ENCODE results near the gene SCARB1.

The SCARB1 gene

DNA sequence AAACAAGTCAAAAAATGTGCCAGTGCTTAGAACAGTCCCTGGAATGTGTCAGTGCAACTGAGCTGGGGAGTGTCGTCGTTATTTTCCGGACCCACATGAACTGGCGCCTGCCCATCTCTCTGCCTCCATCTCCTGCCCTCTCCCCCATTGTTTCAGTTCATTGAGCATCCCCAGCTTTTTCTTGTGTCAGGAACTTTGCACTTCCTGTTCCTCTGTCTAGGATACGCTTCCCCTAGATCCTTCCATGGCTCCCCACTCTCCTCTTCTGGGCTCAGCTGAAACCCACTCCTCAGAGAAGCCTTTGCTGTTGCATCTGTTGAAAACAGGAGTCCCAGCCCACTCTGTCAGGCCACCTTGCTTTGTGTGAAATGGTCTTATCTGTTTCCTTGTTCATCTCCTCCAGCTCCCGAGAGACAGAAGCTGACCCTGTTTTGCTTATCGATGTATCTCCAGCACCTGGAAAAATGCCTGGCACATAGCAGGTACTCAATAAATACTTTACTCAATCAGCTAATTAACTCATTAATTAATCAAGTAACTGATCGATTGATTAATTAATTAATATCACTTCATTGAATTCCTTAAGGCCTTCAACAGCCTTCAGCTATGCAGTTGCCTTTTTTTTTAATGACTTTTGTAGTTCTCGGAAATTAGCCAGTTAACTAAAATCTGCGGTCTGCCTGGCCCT is 2.7 kb upstream of the SCARB1 start:
- no peak overlapping the region for H3K27ac ChIP-seq
- no peak for DNase-seq (ENCODE audit: low read depth, low spot score)

DNA sequence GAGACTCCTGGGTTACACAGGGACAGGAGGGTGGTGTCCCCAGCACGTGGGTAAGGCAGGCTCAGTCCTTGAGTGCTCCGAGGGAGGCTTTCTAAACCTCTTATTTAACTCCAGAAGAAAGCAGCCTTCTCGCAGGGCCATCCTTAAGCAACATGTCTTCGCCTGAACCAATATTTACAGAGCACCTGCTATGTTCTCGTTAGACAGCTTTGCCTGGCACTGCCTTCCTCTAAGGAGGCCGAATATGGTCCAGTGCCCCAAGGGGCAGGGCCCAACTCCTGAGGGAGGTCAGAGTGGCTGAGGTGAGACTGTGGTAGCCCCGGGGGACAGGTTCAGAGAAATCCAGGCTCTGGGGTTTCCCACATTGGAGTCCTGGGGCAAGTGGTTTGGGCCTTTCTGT is 2.1 kb upstream of the SCARB1 start:
- H3K27ac ChIP-seq: no peak overlapping the region
- no peak for DNase-seq (ENCODE audit: low read depth, low spot score)

DNA sequence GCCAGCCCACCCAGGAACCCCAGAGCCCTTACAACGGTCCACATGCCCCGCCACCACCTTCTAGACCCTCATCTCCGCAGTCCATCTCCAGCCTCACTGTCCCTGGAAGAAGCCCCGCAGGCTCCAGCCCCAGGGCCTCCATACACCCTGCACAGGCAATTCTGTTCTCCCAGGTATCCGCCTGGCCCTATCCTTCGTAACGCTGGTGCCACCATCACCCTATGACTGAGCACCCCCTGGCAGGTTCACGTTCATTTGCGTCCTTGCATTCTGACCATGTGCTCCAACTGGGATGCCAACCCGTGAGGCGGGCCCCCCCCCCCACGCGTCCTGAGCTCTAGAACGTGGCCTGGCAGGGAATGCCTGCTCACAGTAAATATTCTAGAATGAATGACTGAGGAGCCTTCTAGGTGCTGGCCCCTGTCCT is 675 bp upstream of the SCARB1 start:
- DNase-seq (ENCODE audit: low read depth, low spot score): no peak
- H3K27ac ChIP-seq: no peak overlapping the region

DNA sequence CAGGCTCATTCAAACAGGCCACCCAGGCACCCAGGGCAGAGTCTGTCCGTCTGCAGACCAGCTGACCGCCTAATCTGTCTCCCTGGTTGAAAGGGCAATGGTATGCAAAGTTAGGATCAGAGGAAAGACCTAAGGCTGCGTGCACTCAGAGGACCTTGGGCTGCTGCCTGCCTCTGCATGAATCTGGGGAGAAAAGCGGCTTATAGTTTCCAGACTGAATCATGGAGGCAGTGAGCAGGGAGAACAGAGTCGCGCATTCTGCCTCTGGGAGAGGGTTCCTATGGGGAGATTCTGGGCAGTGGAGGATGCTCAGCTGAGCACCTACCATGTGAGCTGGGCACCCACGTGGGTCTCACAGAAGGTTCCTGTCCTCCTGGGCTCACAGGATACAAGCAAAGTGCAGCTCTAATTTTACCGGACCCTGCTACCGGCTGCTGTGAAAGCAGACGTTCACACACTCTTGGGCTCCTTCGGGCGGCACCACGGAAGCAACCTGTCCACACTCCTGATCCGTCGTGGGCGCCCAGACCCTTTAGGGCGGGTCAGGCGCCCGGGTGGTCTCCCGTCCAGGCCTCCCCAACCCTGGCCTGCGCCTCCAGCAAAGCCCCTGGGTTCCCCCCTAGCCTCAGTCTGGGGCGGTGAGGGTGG is 772 bp downstream of the SCARB1 start:
- no peak overlapping the region for H3K27ac ChIP-seq
- no peak for DNase-seq (ENCODE audit: low read depth, low spot score)

DNA sequence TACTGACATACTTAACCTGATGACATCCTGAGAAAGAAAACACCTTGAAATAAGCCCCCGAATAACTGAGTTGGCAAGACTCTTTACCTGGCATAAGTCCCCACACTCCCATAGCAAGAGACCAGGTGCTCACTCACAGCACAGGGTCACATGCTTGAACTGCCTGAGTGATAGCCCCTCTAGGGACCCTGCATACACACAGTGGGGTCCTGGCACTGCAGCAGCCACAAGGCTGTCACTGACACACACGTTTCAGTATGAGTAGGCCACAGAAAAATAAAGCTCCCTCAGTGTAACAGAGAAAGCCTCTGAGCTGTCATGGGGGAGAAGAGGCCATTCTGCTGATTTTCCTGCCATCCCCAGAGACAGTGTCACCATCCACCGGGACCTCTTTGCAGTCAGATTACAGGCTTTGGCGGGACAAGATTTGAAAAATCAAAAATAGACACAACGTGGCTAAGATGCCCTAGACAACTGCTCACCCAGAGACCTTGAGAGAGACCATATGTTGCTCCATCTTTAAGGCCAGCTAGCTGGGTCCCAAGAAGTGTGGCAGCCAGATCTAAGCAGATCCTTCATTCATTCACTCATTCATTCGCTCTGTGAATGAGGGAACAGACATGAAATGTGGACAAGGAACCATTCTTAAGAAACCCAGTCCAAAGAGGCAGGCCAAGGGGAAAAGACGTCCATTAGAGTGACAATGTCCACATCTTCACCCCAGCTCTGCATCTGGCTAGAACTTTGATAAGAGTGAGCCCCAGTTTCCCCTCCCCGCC is 1.6 kb downstream of the SCARB1 start:
- no peak overlapping the region for H3K27ac ChIP-seq
- no peak for DNase-seq (ENCODE audit: low read depth, low spot score)

DNA sequence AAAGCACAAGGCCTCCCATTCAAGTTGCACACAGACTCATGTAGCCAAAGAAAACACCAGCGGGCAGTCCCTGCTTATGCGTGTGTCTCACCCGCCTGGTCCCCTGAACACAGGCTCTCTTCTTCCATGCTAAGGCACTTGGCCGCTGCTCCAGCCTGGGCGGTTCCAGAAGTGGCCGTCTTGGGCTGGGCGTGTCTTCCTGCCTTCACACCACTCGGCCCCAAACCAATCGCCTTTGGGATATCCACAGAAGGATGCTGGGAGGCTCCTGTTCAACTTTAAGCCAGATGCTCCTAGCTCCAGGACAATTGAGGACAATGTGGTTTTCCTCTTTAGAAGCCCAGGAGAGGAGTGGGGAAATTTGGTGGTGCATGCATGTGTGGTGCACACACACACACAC is 2.2 kb downstream of the SCARB1 start:
- H3K27ac ChIP-seq: no peak overlapping the region
- no peak for DNase-seq (ENCODE audit: low read depth, low spot score)

DNA sequence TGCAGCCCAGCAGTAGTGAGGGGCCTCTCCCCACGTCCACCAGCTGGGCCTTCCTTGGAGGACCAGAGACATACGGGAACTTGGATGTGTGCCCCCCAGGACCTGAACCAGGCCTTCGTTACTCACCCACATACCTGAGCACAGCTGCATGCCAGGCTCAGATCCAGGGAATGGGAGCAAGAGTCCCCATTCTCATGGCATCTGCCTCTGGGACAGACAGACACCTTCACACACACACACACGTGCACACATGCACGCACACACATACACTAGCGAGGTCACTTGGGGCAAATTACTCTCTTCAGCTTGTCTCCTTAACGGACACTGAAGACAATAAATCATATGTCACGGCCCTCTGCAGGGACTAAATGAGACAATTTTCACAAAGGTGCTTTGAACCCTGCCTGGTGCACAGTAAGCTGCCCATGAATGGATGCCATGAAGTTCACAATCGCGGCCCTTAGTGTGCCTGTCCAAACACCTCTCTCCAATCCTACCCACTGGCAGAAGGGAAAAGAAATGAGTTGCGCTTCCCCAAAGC is 5.7 kb downstream of the SCARB1 start:
- H3K27ac ChIP-seq: no peak overlapping the region
- DNase-seq (ENCODE audit: low read depth, low spot score): no peak

DNA sequence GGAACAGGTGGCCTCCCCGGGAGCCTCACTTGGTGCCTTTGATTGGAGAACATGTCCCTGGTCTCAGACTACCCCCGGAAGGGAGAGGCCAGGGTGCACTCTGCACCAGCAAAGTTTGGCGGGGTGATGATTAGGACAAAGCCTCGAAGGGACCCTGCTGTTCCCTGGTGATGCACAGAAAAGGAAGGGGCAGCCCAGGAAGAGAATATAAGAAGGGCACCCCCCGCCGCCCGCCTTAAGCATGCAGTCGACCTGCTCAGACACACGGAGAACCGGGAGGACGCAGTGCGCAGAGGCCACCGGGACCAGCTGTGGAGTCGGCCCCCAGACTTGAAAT is 6.9 kb downstream of the SCARB1 start:
- H3K27ac ChIP-seq: no peak overlapping the region
- no peak for DNase-seq (ENCODE audit: low read depth, low spot score)

DNA sequence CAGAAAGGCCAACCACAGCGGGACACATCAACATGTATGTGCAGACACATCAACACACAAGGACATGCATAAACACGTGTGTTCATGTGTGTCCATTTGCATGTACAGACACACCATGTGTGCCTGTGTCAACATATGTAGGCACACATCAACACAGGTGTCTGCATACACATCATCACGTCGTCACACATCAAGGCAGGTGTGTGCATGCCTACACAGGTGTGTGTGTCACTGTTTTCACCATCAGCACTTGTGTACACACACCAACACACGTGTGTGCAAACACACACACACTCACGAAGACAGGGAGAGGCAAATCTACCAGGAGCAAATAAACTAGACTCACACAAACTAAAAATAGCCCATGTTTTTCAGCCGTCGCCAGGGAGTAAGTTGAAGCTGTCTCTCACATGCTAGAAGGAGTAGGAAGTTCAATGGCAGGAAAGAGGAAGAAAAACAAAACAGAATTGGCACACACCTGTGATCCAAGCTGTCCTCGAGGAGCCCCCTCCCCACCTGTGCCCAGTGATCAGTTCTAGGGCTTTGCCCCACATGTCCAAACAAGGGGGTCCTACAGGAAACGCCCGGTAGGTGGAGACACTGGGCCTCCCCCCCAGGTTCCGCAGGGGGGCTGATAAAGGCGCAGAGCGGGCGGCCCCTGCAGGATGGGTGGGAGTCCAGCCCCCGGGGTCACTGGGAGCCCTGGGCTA is 7.4 kb downstream of the SCARB1 start:
- no peak for DNase-seq (ENCODE audit: low read depth, low spot score)
- no peak overlapping the region for H3K27ac ChIP-seq

DNA sequence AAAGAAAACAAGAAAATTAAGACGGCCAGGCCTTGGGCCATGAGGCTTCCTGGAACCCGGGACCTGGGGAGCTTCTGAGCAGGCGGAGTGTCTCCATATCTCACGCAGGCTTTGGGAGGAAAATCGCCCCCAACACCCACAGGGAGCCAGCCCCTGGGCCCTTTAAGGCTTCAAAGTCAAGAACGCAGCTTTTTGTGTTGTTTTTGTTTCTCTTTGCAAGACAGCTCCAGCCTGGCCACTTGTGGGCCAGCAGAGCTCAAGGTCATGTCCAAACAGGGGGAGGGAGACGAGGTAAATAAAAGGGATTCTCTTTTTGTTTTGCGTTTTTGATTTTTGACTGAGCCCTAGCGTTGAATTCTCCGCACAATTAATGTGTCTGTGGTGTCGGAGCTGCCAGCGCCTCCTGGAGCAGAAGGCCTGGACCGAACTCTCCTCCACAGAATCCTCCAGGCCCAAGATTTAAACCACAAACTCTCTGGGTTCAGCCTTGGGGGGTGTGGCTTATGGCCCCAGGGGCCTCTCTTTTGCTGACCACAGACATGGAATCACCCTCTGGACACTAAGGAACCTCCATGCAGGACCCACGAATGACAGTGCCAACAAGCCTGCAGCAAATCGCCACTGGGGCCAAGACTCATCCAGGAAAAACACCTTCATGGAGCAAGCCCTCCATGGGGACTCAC is 8.2 kb downstream of the SCARB1 start:
- H3K27ac ChIP-seq: no peak overlapping the region

DNA sequence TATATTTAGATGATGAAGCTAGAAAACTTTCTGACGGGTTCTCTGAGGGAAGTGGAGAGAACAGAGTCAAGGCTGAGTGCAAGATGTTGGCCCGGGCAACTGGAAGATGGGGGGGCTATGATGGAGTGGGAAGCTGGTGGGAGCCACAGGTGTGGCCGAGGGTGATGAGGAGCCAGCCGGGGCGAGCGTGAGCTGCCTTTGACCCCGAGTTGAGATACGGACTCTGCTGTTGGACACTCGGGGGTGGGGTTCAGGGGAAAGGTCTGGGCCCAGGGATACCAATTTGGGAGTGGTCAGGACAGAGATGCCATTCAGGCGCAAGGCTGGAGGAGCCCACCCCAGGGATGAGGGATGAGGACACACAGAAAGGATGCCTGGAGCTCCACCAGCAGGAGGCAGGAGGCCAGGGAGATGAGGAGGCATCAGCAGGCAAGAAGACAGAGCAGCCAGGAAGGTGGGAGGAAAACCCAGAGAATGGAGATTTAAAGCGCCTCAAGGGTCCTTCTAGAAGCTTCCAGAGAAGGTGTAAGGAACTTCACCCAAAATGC is 9.0 kb downstream of the SCARB1 start:
- H3K27ac ChIP-seq: no peak overlapping the region
- no peak for DNase-seq (ENCODE audit: low read depth, low spot score)

More for the DNA sequence above, 8.2 kb downstream of the SCARB1 start:
- DNase-seq (ENCODE audit: low read depth, low spot score): no peak

DNA sequence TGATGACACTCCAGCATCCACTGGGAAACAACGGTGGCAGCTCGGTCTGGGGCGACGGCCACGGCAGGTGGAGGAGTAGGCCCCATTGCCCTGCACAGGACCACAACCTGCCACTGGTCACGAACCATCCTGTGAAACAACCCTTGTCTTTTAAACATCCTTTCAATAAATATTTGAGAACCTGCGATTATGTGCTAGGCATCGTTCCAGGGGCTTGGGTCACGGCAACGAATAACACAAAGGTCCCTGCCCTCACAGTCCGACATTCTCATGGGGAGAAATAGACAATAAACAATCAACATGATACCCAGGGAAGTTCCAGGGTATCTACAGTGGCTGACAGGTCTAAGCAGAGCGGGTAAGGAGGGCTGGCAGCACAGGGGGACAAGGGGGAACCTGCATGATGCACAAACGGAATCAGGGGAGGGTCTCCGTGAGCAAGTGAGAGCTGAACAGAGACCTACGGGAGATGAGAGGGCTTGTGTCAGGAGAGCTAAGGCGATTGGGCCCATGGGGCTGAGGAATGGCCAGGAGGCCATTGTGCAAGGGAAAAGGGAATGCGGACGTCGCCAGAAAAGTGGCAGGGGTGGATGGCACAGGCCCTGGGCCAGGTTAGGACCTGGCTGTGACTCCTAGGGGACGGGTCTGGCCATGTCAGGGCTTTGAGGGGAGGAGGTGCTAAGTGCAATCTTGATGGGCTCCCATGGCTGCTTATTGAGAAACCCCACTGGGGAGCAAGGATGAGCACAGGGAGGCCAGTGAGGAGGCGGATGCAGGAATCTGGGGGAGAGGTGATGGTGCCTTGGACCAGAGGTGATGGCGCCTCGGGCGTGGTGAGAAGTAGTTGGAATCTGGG is 9.7 kb downstream of the SCARB1 start:
- no peak overlapping the region for H3K27ac ChIP-seq

DNA sequence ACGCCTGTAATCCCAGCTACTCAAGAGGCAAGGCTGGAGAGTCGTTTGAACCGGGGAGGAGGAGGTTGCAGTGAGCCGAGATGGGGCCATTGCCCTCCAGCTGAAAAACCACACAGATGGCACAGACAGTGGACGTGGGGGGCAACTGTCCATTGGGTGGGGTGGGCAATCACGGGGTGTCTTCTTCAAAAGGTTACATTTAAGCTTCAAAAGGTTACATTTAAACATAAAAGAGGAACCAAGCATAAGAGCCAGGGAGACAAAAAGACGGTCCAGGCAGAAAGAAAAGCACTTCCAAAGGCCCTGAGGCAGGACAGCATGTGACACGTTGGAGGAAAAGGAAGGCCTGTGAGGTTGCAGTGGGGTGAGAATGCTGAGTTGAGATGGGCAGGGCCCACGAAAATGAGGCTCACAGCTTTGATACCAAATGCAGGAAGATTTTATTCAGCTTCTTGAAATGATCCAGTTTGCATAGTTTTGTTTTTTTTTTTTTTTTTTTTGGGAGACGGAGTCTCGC is 10.7 kb downstream of the SCARB1 start:
- no peak for DNase-seq (ENCODE audit: low read depth, low spot score)
- no peak overlapping the region for H3K27ac ChIP-seq

More for the DNA sequence above, 9.7 kb downstream of the SCARB1 start:
- DNase-seq (ENCODE audit: low read depth, low spot score): no peak

DNA sequence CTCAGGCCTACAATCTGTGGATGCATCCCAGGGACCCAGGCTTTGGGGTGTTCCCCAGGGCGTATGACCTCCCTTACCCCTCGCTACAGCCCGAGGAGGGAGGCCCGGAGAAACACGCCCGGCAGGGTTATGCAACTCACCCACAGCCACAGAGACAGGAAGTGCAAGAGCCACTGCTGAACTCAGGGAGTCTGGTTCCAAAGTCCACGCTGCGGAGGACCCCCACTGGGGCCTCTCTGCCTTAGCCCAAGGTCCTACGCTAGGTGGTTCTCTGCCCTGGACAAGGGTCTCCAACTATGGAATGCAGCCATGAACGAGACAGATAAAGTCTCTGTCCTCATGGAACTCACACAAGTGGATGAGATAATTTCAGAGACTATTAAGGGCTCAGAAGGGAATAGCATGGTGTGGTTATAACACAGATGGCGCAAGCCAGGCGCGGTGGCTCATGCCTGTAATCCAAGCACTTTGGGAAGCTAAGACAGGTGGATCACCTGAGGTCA is 11.3 kb downstream of the SCARB1 start:
- DNase-seq (ENCODE audit: low read depth, low spot score): no peak
- H3K27ac ChIP-seq: no peak overlapping the region

DNA sequence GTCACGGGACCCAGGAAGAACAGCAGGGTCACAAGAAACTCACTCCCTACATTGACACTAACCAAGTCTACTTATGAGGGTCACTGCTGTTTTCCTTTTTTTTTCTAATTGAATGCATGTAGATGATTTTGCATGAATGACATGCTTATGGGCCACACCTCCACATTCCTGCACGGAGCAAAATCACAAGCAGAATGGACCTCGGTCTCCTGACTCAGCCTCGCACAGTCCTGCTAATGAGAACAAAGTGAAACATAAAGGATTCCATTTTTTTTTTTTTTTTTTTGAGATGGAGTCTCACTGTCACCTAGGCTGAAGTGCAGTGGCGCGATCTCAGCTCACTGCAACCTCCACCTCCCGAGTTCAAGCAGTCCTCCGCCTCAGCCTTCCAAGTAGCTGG is 12.3 kb downstream of the SCARB1 start:
- no peak overlapping the region for H3K27ac ChIP-seq
- no peak for DNase-seq (ENCODE audit: low read depth, low spot score)

DNA sequence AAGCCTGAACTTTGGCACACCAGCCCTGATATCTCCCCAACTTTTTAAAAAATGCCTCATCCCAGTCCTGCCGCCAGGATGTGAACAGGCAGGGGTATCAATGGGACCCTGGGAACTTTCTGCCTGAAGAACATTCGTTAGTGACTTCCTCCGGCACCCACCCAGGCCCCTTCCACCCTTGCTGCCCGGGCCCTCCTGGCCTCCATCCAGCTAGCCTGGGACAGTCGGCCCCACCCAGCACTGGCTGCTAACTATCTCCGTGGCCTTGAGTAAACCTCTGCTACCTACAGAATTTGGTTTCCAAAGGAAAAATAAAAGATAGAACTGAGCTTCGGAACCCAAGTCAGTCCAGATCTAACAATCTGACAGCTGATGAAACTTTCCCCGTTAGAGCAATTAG is 14.3 kb downstream of the SCARB1 start:
- no peak for DNase-seq (ENCODE audit: low read depth, low spot score)
- no peak overlapping the region for H3K27ac ChIP-seq

DNA sequence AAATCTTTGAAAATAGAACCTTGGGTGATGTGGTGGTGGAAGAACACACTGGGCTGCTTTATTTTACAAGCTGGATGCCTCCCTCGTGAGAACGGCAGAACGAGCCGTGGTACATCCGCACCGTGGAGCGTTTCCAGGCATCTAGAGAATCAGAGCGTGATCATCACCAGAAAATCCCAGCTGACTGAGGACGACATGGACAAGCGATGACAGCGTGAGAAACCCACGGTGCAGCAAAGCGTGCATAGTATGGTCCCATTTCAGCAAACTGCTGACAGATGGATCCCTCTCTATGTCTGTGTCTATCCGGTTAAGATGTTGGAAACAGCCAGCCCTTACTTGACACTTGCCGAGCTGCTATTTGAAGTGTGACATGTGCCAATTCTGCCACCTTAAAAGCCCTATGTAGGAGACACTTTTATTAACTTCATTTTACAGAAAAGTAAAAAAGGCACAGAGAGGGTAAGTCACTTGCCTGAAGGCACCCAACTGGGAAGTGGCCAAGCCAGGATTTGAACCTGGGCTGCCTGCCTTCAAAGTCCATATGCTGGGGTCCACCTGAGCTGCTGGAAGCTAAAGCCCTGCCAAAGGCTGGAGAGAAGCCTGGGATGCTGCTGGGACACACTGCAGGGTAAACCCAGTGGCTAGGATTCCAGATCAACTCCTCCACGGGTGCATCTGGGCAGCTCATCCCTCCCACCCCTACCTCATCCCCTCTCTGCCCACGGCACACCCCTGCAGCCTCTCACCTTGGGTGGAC is 14.9 kb downstream of the SCARB1 start:
- H3K27ac ChIP-seq: no peak overlapping the region
- no peak for DNase-seq (ENCODE audit: low read depth, low spot score)

Data from epithelial cell of prostate (primary cell).